NCI-H446 (cell line): ENCODE results near the gene PACS1.
"Not testable (repeated sequence)": the region's sequence is repeated elsewhere in the genome, so short reads cannot be mapped to it uniquely, and the experiment has no call there.

Experiments used
- DNase-seq, 2 experiments: peaks; one replicate each; lab custom pipeline; 2025; lab: John Stamatoyannopoulos, UW

Gene PACS1

DNA sequence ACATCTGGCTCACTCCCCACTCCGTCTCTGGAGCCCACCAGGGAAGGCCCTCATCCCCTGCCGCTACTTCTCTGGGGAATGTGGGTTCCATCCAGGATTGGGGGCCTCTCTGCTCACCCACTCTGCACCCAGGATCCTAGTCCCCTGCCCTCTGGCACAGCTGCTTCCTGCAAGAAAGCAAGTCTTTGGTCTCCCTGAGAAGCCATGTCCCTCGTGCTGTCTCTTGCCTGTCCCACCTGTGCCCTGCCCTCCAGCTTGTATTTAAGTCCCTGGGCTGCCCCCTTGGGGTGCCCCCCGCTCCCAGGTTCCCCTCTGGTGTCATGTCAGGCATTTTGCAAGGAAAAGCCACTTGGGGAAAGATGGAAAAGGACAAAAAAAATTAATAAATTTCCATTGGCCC is 207.0 kb downstream of the PACS1 start:
- not testable (repeated sequence) for DNase-seq

DNA sequence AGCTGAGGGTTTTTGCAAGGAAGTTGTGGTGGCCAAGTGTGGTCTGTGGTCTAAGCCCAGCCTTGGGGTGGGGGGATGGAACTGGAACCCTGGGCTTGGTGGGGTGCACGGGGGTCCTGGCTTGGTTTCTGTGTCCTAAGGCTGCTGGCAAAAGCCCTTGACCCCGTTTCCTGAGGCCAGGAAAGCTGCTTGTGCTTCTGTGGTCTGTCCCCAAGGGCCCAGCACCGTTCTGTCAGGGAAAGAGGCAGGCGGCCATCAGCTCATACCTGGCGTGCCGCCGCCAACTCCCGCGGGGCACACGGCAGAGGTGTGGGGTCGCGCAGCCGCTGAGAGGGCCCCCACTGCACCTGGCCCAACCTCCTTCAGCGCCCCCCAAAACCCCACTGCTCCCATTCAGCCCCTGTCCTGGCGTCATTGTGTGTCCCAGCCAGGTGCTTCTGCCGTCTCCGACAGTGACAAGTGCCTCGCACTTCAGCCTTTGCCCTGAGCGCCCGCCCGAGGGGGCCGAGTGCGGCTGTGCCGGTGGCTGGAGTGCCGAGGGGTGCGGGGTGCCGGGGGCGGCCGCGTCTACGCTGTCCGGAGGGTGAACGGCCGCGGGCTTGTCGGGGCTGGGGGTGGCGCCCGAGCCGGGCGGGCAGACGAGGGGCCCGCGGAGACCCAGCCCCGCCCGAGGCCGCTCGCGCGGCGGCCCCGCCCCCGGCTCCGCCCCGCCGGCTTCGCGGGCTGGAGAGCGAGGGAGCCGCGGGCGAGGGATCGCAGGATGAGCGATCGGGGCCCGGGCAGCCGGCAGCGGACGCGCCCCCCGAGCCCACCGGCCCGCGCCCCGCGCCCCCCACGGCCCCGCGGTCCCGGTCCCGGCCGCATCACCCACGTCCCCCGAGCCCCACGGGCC is 207.6 kb downstream of the PACS1 start, which contains the start of gene CNIH2:
Gene CNIH2, plus strand, starts transcription at position 705 of the 892 bp plus-strand sequence. CDS start 282 bp downstream, outside the sequence.
- peak in 1 of 2 experiments; percentile 60 for DNase-seq

DNA sequence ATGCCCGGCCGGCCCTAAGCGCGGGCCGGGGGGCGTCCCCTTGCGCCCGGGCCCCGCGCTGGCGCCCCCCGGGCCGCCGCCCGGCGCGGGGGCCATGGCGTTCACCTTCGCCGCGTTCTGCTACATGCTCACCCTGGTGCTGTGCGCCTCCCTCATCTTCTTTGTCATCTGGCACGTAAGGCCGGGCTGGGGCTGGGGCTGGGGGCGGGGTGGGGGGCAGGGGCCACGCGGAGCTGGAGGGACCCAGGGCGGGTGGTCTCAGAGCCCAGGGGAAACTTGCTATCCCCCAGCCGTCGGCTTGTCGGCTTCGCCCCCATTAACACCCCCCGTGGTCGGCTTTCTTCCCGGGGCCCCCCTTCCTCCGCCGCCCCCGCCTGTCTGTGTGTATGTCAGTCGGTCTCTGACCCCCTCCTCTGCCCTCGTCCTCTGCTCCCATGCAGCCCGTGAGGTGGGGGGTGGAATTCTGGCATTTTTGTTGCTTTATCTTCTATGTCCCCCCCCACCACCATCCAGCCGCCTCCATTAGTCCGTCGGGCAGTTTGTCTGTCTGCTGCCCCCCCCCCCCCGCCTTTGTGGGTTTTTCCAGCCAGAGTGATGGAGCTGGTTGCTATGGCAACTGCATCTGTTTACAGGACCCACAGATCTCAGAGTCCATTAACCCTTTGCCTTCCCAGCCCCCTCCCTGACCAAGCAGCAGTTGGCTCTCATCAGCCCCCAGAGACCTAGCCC is 208.5 kb downstream of the PACS1 start:
- DNase-seq = peak in 1 of 2 experiments; percentile 38

DNA sequence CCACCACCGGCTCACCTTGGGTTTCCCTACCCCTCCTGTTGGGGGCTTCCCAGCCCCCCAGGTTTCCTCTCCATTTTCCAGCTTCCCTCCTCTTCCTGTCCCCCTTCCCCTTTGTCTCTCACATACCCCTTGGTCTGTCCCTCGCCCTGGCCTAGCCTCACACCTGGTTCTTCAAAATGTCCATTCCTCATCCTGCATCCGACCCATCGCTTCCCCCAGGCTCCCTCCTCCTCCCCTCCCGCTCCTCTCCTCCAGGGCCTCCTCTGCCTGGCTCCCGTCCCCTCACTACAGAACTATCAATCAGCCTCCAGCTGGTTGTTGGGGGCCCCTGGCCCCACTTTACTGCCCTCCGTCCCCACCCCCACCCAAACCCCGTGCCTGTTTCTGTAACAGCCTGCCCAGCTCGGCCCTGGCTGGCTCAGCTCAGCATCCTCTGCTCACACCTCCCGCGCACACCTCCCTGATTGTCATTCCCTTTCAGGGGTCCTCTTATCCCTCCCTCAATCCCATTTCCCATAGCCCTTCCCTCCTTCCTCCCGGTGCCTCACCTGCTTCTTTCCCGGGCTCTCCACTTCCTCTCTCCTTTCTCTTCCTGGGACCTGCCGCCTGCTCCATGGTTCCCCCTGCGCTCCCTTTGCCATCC is 209.1 kb downstream of the PACS1 start:
- no peak for DNase-seq

DNA sequence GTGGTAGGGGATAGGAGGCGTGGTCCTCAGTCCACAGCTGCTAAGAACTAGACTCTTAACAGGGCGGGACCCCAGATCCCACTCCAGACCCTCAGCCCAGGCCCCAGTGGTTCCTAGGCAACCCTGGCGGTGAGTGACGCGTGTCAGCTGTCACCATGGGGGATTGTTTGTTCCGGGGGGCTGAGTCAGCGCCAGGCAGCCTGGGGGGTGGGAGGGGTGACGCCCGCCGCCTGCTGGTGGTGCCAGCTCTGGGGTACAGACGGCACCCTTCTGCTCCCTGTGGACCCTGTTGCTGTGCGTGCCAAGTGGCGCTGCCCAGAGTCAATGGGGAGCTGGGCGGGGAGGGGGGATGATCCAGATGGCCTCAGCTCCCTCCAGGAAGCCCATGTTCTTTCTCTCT is 210.4 kb downstream of the PACS1 start:
- peak; percentile 44 to 69 for DNase-seq

DNA sequence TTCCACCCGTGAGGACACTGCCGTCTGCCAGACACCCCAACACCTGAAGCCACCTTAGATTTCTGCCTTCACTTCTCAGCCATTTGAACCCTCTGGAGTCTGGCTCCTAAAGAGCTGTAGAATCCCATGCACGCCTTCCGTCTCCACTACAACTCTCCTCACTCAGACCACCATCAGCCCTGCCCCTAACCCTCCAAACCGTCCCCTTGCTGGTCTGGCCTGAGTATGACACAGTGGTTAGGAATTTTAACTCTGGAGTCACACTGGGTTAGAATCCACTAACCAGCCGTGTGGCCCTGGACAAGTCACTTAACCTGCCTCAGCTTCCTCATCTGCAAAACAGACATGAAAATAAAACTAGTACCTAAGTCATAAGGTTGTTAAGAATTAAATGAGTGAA is 210.9 kb downstream of the PACS1 start:
- DNase-seq = no peak

DNA sequence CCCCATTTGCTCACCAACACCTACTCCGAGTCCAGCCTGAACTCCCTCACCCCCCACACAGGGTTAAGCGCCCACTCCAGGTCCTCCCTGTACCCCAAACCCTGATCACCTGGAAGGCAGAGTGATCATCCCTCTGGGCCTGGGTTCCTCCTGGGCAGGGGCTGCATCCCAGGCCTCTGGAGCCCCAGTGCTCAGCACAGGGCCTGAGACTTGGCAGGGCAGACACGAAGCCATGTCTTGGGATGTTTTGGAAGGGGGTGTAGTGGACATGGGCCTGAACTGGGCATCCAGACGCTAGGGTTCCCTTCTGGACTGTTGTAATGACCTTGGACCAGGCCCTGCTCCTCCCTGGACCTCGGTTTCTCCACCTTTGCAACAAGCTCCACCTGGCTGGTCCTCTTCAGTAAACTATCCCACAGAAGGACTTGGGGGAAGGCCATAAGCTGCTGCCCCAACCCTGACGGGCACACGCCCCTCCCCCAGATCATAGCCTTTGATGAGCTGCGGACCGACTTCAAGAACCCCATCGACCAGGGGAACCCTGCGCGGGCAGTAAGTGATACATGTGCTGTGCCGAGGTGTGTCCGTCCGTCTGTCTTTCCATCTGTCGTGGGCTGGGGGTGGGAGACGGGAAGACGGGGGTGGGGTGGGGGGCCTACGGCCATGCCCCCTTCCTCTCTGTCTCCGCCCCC is 211.8 kb downstream of the PACS1 start:
- DNase-seq = no peak

DNA sequence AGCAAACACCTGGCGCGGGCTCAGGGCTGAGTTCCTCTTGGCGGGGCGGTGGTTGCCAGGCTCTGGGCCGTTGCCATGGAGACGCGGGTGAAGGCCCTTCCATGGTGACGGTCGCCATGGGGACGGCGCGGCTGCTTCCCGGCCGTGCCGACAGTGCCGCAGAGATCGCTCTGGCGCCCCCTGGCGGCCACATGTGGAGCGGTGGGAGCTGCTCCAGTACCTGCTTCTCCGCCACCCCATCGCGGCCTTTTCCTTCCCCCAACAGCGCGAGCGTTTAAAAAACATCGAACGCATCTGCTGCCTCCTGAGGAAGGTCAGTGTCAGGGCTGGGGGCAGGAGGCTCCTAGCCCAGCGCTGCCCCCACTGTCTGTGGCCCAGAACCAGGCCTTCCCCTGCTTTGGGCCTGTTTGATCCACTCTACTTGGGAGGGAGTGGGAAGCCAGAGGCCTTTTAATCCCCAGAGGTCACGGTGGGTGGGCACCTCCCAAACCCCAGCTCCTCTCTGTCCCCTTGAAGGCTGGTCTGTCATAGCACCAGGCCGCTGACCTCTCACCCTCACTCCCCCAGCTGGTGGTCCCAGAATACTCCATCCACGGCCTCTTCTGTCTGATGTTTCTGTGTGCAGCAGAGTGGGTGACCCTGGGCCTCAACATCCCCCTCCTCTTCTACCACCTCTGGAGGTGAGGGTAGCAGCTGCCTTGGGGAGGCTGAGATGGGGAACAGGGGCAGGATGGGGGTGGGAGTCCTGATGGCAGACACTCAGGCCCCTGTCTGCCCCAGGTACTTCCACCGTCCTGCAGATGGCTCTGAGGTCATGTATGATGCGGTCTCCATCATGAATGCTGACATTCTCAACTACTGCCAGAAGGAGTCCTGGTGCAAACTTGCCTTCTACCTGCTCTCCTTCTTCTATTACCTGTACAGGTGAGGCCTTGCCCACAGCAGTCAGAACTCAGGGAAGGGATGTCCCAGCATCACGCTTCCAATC is 212.7 kb downstream of the PACS1 start:
- DNase-seq = peak; percentile 91 to 99

DNA sequence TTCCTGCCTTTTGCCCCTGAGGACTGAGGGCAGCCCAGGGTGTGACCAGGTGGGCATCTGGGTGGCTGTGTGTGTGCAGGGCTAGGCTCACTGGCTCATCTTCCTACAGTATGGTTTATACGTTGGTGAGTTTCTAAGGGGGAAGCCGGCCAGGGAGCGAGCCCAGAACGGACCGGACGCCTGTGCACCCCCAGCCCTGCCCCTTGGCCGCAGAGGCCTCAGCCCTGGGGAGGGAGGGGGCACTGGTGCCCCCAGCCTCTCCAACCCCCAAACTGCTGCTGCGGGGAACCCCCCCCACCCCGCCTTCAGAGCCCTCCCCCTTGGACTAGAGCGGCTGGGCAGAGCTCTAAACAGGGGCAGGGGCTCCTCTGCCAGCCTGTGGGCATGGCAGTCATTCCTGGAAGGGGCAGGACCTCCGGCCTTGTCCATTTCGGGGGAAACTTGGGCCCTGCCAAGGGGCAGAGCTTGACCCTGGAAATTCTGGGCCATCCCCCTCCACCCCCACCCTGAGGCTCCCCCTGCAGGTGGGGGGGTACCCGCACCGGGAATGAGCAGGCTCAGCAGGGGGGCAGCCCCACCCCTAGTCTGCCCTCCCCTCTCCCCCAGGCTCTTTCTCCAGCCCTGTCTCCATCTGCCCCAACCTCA is 213.5 kb downstream of the PACS1 start:
- no peak for DNase-seq

DNA sequence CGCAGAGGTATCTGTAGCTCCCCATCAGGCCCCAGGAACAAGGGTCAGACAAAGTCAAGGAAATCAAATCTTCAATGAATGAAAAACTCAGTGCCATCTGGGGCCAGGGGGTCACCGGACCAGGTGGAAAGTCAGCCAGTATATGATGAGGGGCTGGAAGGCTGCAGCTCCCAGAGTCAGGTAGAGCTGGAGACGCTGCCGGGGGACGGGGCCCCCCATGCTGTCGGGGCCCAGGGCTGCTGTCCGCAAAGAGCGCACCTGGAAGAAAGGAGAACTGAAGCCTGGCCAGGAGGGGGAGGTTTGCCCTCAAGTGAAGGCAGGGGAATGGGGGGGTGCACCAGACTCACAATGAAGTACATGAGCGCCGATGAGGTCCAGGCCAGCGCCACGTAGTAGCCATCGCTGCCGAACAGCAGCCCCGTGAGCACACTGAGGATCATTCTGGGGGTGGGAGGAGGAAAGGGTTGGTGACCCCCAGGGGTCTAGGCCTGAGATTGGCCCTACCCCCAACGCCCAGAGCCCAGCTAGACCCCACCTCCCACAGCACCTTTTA is 214.5 kb downstream of the PACS1 start:
- DNase-seq = no peak

DNA sequence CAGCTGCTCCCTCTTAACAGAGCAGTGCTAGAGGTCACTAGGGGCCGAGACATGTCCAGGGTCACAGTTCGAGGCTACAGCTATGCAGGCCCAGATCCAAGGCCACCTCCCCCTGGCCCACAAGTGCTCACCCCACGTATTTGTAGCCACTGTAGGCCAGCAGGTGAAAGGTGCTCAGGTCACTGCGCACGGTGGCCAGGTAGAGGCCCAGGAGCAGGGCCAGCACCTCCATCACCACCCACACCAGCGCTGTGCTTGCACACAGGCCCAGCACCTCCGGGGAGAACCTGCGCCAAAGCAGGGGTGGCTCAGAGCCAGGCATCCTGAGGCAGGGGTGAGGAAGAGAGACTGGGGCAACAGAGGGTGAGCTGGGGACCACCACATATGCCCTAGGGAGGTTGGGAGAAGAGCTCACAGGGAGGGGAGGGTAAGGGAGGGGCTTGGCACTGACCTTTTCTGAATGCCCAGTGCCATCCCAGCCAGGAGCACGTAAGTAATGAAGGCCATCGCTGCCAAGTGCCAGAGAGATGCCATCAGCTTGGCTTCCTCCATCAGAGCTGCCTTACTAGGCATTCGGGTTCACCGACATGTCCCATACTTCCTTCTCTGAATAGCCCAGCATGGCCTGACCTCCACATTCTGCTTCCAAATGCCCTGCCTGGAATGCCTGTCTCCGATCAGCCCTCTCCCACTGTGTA is 215.3 kb downstream of the PACS1 start:
- no peak for DNase-seq

DNA sequence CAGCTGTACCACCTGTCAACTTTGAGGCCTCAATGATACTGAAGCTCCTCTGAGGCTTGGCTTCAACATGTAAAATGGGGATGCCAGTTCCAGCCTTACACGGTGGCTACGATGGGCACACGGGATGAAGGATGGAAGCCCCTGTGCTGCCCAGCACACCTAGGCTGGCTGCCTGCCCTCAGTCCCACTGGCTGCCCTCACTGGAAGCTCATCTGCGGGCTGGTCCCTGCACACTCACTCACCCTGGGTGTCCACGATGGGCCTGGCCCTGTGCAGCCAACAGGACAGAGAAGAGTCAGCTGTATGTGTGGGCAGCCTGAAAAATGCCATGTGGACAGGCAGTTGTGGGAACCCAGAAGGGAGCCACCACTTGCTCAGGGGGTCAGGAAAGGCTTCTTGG is 216.6 kb downstream of the PACS1 start:
- no peak for DNase-seq

DNA sequence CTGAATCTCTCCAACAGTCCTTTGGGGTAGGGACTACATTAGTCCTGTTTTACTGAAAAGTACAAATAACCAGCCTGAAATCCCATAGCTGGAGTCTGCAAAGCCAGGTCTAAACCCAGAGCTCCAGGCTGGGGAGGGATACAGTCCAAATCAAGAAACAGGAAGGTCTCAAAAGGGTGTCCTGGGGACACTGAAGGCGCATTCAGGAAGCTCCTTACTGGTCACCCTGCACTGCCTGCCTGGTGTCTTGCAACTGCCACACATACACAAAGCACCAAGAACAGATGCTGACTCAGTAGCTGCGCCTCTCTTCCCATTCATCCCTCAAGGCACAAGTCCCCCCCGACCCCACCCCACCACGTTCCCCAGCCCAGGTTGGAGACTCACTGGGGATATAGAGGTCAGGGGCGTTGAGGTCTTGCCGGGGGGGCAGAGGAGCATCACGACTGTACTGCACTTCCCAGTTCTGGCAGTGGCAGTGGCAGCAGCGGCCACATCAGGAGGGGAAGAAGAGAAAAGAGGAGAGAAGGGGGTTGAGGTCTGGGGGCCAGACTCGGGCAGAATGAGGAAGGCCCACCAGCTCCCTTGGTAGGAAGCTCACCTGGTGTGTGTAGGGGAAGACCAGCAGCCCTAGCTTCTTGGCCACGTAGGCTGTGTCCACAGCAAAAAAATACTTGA is 217.3 kb downstream of the PACS1 start:
- DNase-seq = no peak

DNA sequence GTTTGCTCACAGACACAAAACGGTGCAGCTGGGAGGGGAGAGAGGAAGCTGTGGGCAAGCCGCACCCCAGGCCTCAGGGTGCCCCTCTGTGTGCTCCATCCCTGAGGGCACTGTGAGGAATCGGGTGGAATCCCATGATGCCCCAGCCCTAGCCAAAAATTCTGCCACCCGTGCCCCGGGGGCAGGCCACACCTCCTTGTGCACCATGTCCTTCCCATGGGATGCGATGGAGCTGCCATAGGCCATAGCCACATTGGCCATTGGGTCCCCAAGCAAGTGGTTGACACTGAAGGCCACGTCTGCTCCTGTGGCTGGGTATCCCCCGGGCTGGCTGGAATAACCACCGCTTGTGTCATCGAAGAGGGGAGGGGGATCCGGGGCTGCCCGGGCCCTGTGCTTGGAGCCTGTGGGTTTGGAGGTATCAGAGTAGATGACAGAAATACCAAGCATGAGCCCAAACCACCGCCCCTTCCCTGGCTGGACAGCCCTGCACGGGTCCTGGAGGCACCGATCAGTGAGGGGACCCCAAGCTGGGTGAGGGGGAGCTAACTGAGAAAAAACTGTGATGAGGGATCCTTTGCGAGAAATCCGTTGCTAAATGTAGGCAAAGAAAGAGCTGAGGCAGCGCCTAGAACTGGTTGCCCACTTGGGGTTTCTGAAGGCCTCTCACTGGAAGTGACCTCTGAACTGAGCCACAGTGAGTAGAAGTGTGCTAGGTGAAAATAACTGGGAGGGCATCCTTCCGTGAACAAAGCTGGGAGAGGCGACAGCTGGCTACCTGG is 218.0 kb downstream of the PACS1 start:
- DNase-seq = no peak

DNA sequence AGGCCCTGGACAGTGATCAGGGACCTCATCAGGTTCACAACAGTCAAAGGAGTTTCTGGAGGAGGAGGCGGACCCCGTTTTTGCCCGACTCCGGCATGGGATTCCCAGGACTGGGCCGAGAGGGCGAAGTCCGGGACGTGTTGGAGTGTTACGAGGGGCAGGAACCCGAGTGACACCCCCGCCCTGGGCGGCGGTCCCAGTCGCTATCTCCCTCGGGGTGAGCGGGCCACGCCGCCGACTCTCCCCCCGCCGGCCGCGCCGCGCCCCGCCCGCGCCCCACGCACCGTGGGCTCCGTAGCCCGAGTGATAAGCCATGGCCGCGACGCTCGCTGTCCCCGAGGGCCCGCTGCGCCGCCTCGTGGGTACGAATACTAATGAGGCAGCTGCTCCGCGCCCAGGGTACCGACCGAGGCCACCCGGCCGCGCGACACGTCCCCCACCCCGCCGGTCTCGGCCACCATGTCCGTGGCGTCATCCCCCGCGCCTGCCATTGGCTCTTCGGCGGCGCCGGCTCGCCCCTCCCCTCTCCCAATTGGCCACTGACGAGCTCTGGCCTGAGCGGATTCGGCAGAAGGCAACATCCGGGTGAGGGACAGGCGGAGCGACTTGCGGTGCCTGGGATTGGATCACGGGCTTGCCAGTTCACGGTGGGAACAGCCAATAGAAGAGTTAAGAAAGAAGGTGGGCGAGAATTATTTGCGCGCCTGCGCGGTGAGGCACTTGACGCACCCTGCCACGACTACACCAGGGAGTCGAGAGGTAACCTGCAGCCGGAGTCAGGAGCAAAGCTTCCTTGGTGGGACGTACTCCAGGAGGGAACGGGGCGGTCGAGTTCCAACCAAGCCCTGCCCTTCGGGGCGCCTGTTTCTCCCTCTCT is 218.8 kb downstream of the PACS1 start, which contains the start of gene YIF1A:
Gene YIF1A, minus strand, starts transcription at position 473 of the 877 bp plus-strand sequence. Its CDS starts 158 bp downstream, at position 315.
- peak; percentile 98 to 99 for DNase-seq

DNA sequence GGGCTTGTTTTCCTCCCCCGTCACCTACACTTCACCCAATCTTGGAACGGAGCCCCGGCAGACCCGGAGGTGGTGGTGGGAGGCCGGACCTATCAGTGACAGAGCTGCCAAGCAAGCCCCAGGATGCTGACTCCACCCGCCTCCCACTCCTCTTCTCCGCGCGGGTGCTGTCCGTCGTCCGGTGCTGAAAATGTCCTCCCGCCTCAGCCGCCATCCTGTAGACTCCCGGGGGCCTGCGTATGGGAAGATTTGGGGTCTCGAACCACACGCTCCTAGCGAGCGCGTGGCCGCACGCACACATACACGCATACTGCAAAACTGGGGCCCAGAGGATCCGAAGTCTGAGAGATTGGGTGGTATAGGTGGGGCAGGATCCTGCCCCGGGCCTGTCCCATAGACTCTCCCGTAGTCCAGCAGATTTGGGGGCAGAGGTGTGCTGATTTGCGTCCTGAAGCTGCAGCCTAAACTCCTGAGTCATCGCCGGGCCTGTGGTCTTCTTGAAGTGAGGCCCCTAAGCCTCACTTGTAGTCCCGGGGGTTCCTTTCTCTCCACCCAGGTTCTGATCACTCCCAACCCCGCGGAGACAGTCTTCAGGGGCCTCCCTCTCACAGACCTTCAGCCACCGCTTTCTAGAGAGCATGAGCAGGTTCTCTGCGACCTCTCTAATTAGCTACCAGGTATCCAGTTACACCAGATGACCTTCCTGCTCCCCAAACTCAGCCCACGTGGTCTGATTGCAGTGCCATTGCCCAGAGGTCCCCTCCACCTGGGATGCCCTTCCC is 219.7 kb downstream of the PACS1 start:
- DNase-seq = peak in 1 of 2 experiments; percentile 67
